HepG2 (cell line): ENCODE data around the gene CCDC28A. TPM values are rescaled to one million over a fixed set of nuclear protein-coding genes. Genes with fewer than 3 reads are reported as not detected.

Experiments
- ATAC-seq: fragments of 200-7000 bp; cut with Tn5 transposase; 3 replicates; pipeline ENCODE4 v1.9.1; 2020; ENCODE audit warnings: mild to moderate bottlenecking, moderate library complexity
- BruUV-seq: library from RNA; stranded (reverse); fragments of 400-500 nt; replicated peaks from 2 replicates; lab custom pipeline; 2021; lab: Mats Ljungman, UMichigan
- CTCF ChIA-PET: fragments of 300-600 bp; formaldehyde crosslinking; extraction: SDS; loops from one replicate; lab custom pipeline; 2021; ENCODE audit warnings: low total read pairs, inconsistent platforms, low intra/inter-chr PET ratio; lab: Yijun Ruan, JAX
- POLR2A ChIA-PET: fragments of 350-600 bp; sonication (Branson Sonifier 250); formaldehyde crosslinking; loops from one replicate; lab custom pipeline; 2020; ENCODE audit warnings: antibody characterized with exemption, inconsistent platforms; lab: Yijun Ruan, JAX
- DNase-seq: peaks from one replicate; pipeline ENCODE4 v3.0.0-alpha.2; 2015; ENCODE audit warnings: low spot score
- FAIRE-seq: peaks from 3 replicates; lab custom pipeline; 2011; peaks lifted over from hg19 to GRCh38; lab: Jason Lieb, UNC
- H2AFZ ChIP-seq: one replicate; pipeline ENCODE4 v1.6.1; 2011; ENCODE audit warnings: low read length, inconsistent platforms
- H3K27ac ChIP-seq: fragments of 300-600 bp; 3 replicates; pipeline ENCODE4 v1.8.0; 2011; ENCODE audit warnings: mixed run types, mild to moderate bottlenecking, mixed read lengths, low read length, inconsistent platforms; ENCODE audit not compliant: insufficient read depth; ENCODE audit errors: extremely low read length
- H3K27me3 ChIP-seq, 2 experiments: fragments of 200-600 bp in 1 of 2; 2 replicates in 1 of 2; 3 replicates in 1 of 2; pipeline versions ENCODE4 v1.6.0 to v1.8.0; 2011; ENCODE audit warnings: low read length in 2 of 2, mild to moderate bottlenecking in 2 of 2, moderate library complexity in 2 of 2, inconsistent platforms in 1 of 2; ENCODE audit not compliant: insufficient read depth in 2 of 2, control insufficient read depth in 1 of 2
- H3K36me3 ChIP-seq, 2 experiments: fragments of 200-600 bp in 1 of 2; replicated peaks in 1 of 2; 2 replicates in 1 of 2; 3 replicates in 1 of 2; pipeline versions ENCODE4 v1.5.1 to v1.8.0; 2011; ENCODE audit warnings: low read length in 2 of 2, inconsistent platforms in 1 of 2; ENCODE audit not compliant: insufficient read depth in 2 of 2, control insufficient read depth in 1 of 2
- H3K4me1 ChIP-seq: 2 replicates; pipeline ENCODE4 v1.5.1; 2012; ENCODE audit warnings: low read length, inconsistent platforms; ENCODE audit not compliant: insufficient read depth
- H3K4me2 ChIP-seq: 2 replicates; pipeline ENCODE4 v1.6.0; 2011; ENCODE audit warnings: low read depth, low read length, inconsistent platforms
- H3K4me3 ChIP-seq, 3 experiments: fragments of 200-600 bp in 1 of 3; sonication (generic), shearing (Covaris generic) in 1 of 3; replicated peaks in 1 of 3; 2 replicates each; pipeline ENCODE4 v1.5.1; 2011 to 2016; ENCODE audit warnings: low read length in 3 of 3, inconsistent platforms in 2 of 3, low read depth in 2 of 3, mild to moderate bottlenecking in 2 of 3, control low read depth in 1 of 3, mixed read lengths in 1 of 3; ENCODE audit not compliant: insufficient read depth in 1 of 3
- H3K79me2 ChIP-seq: one replicate; pipeline ENCODE4 v1.6.1; 2011; ENCODE audit warnings: low read length, inconsistent platforms; ENCODE audit not compliant: insufficient read depth
- H3K9ac ChIP-seq: 2 replicates; pipeline ENCODE4 v1.6.0; 2011; ENCODE audit warnings: mild to moderate bottlenecking, low read depth, low read length, inconsistent platforms; ENCODE audit not compliant: insufficient read depth
- H3K9me3 ChIP-seq: 2 replicates; pipeline ENCODE4 v1.5.1; 2012; ENCODE audit warnings: mild to moderate bottlenecking, low read length
- H4K20me1 ChIP-seq: 2 replicates; pipeline ENCODE4 v1.6.0; 2011; ENCODE audit warnings: inconsistent platforms, mild to moderate bottlenecking, low read length, moderate library complexity; ENCODE audit not compliant: insufficient read depth
- MAFF ChIP-seq: IDR thresholded peaks from 2 replicates; pipeline ENCODE4 v1.6.1; 2011; ENCODE audit warnings: low read depth, low read length, improper control_type of control experiment
- MAFK ChIP-seq, 2 experiments: IDR thresholded peaks in 1 of 2; conservative IDR thresholded peaks in 1 of 2; 2 replicates each; pipeline ENCODE4 v1.6.1; 2011; ENCODE audit warnings: improper control_type of control experiment in 2 of 2, low read length in 2 of 2
- MATR3 ChIP-seq: sonication (generic); formaldehyde crosslinking; IDR thresholded peaks from 2 replicates; pipeline ENCODE4 v1.4.0; 2020; ENCODE audit warnings: missing genetic modification reagents
- MTA3 ChIP-seq: sonication (generic); formaldehyde crosslinking; IDR thresholded peaks from 2 replicates; pipeline ENCODE4 v1.4.0; 2020; ENCODE audit warnings: missing genetic modification reagents
- RORA ChIP-seq: sonication (generic); formaldehyde crosslinking; IDR thresholded peaks from 2 replicates; pipeline ENCODE4 v1.5.0; 2020; ENCODE audit warnings: mild to moderate bottlenecking, missing genetic modification reagents, moderate library complexity
- WGBS: methylation state at CpG from one replicate; pipeline ENCODE4 v1.1.6; 2017; ENCODE audit warnings: low lambda C conversion rate; 5-methylcytosine and 5-hydroxymethylcytosine counted together
- in situ Hi-C: cut with HindIII; loops from 2 replicates; pipeline ENCODE4 v1.10.0; 2017; ENCODE audit warnings: low pct_unique_long_range_greater_than_20kb; ENCODE audit not compliant: extremely low pct_ligation_motif_present
- intact Hi-C: fragments of 100-400 bp; cut with micrococcal nuclease; formaldehyde crosslinking; loops from one replicate; pipeline ENCODE4 v1.10.0; 2022; ENCODE audit not compliant: unreplicated experiment
- polyA plus RNA-seq, 8 experiments: library from polyadenylated mRNA; depleted of rRNA in 3 of 8; stranded (reverse) in 7 of 8; unstranded in 1 of 8; fragments of >200 nt; fragmentation: Illumina TruSeq in 4 of 8; extraction: Trizol in 4 of 8; gene quantifications; 2 replicates each; pipeline versions ENCODE4 v1.2.1 to v1.2.3, GENCODE V29; 2011 to 2016; ENCODE audit warnings: low read depth in 4 of 8, missing spikeins in 1 of 8, mixed read lengths in 1 of 8; ENCODE audit not compliant: insufficient read depth in 1 of 8
- total RNA-seq, 5 experiments: library from RNA; depleted of rRNA; stranded (reverse); fragments of >200 nt; fragmentation: Illumina TruSeq; extraction: Trizol; gene quantifications; 2 replicates each; pipeline ENCODE4 v1.2.3, GENCODE V29; 2016; ENCODE audit warnings: low read depth in 1 of 5
- TF ChIP-seq, protein P1 (sequence below): sonication (generic); formaldehyde crosslinking; IDR thresholded peaks from 2 replicates; pipeline ENCODE4 v1.9.0; 2021; ENCODE audit warnings: mild to moderate bottlenecking, missing genetic modification reagents
- TF ChIP-seq, protein P2 (sequence below): sonication (generic); formaldehyde crosslinking; IDR thresholded peaks from 2 replicates; pipeline ENCODE4 v1.8.1; 2023; ENCODE audit warnings: missing genetic modification reagents, inconsistent platforms, borderline replicate concordance
- TF ChIP-seq, protein P3 (sequence below): sonication (generic); formaldehyde crosslinking; IDR thresholded peaks from 2 replicates; pipeline ENCODE4 v1.5.1; 2020; ENCODE audit warnings: missing genetic modification reagents, mild to moderate bottlenecking, borderline replicate concordance

Gene CCDC28A
- total and polyA plus RNA-seq, 2 of the 13 experiments (the other 11 are each of a cell fraction or from before 2014, with no cell fraction given): 15.8 TPM

DNA sequence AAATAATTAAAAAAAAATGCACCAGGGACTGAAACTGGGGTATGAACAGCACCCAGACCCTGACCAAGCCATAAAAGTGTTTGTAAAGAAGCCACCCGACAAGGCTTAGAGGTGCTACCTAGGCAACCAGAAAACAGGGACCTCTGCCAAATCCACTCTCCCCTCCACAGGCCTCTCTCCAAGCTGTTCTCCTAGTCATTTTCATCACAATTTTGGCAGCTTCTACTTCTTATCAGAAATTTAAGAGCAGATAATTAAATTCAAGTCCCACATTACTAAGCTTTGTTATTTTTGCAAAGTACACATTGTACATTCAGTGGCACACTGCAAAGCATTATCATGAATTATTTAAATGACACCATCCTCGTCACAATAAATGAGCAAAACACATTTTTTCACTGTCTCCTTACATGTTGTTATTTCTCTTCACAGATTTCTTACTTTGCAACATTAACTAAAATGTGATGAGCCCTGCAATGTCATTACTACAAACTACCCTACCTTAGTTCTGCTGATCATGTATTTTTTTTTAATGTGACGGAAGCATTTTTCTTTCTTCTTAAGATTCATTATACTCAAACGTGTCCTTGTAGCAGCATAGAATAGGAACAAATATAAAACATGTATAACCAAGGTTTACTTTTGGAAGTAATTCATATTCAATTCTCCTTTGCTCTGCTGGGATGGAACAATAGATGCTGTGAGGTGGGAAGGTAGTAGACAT, 60.4 kb downstream of the CCDC28A start:
- 27% methylated on average over 4 of the region's 4 CpGs for WGBS
- no peak for DNase-seq
- TF ChIP-seq, protein P1, sequence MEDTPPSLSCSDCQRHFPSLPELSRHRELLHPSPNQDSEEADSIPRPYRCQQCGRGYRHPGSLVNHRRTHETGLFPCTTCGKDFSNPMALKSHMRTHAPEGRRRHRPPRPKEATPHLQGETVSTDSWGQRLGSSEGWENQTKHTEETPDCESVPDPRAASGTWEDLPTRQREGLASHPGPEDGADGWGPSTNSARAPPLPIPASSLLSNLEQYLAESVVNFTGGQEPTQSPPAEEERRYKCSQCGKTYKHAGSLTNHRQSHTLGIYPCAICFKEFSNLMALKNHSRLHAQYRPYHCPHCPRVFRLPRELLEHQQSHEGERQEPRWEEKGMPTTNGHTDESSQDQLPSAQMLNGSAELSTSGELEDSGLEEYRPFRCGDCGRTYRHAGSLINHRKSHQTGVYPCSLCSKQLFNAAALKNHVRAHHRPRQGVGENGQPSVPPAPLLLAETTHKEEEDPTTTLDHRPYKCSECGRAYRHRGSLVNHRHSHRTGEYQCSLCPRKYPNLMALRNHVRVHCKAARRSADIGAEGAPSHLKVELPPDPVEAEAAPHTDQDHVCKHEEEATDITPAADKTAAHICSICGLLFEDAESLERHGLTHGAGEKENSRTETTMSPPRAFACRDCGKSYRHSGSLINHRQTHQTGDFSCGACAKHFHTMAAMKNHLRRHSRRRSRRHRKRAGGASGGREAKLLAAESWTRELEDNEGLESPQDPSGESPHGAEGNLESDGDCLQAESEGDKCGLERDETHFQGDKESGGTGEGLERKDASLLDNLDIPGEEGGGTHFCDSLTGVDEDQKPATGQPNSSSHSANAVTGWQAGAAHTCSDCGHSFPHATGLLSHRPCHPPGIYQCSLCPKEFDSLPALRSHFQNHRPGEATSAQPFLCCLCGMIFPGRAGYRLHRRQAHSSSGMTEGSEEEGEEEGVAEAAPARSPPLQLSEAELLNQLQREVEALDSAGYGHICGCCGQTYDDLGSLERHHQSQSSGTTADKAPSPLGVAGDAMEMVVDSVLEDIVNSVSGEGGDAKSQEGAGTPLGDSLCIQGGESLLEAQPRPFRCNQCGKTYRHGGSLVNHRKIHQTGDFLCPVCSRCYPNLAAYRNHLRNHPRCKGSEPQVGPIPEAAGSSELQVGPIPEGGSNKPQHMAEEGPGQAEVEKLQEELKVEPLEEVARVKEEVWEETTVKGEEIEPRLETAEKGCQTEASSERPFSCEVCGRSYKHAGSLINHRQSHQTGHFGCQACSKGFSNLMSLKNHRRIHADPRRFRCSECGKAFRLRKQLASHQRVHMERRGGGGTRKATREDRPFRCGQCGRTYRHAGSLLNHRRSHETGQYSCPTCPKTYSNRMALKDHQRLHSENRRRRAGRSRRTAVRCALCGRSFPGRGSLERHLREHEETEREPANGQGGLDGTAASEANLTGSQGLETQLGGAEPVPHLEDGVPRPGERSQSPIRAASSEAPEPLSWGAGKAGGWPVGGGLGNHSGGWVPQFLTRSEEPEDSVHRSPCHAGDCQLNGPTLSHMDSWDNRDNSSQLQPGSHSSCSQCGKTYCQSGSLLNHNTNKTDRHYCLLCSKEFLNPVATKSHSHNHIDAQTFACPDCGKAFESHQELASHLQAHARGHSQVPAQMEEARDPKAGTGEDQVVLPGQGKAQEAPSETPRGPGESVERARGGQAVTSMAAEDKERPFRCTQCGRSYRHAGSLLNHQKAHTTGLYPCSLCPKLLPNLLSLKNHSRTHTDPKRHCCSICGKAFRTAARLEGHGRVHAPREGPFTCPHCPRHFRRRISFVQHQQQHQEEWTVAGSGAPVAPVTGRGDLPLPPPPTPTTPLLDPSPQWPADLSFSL (CRISPR knock-in tag): no peak
- TF ChIP-seq, protein P2, sequence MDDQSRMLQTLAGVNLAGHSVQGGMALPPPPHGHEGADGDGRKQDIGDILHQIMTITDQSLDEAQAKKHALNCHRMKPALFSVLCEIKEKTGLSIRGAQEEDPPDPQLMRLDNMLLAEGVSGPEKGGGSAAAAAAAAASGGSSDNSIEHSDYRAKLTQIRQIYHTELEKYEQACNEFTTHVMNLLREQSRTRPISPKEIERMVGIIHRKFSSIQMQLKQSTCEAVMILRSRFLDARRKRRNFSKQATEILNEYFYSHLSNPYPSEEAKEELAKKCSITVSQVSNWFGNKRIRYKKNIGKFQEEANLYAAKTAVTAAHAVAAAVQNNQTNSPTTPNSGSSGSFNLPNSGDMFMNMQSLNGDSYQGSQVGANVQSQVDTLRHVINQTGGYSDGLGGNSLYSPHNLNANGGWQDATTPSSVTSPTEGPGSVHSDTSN (CRISPR knock-in tag): no peak
- TF ChIP-seq MAFK (conservative IDR thresholded peaks at IDR 0.05 in 1 of 2, IDR thresholded peaks at IDR 0.05 in 1 of 2; ENCODE audit: low read length in 2 of 2) (peak; percentile 19 to 60; a peak in 3 of 4 replicates), RORA (CRISPR knock-in tag) (no peak), MTA3 (CRISPR knock-in tag) (no peak), MATR3 (CRISPR knock-in tag) (no peak), MAFF (peak; percentile 44; the same call in 1 of the 2 replicates)
- TF ChIP-seq, protein P3, sequence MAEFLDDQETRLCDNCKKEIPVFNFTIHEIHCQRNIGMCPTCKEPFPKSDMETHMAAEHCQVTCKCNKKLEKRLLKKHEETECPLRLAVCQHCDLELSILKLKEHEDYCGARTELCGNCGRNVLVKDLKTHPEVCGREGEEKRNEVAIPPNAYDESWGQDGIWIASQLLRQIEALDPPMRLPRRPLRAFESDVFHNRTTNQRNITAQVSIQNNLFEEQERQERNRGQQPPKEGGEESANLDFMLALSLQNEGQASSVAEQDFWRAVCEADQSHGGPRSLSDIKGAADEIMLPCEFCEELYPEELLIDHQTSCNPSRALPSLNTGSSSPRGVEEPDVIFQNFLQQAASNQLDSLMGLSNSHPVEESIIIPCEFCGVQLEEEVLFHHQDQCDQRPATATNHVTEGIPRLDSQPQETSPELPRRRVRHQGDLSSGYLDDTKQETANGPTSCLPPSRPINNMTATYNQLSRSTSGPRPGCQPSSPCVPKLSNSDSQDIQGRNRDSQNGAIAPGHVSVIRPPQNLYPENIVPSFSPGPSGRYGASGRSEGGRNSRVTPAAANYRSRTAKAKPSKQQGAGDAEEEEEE (CRISPR knock-in tag): no peak
- TF ChIP-seq, all 625 proteins: peak for 2
- CTCF ChIA-PET: no interaction called here
- no peaks in the 10 kb centered on the region for H4K20me1 ChIP-seq
- H3K27ac ChIP-seq: no peak overlapping the region
- H3K9me3 ChIP-seq: no peaks in the 10 kb centered on the region
- H3K4me2 ChIP-seq: no peak overlapping the region
- peaks cover 0 to 7% of the 10 kb centered on the region in 2 experiments; a peak in 3 of 5 replicates for H3K27me3 ChIP-seq
- no peak overlapping the region for H3K9ac ChIP-seq
- H3K4me3 ChIP-seq: no peak overlapping the region
- POLR2A ChIA-PET: no interaction called here
- no TSS peak for BruUV-seq
- FAIRE-seq: no peak
- H3K36me3 ChIP-seq: no peaks in the 10 kb centered on the region
- intact Hi-C loops: no loop called here
- in situ Hi-C loops: no loop called here
- ATAC-seq: no peak
- no peaks in the 10 kb centered on the region for H3K79me2 ChIP-seq
- H2AFZ ChIP-seq: no peak overlapping the region
- no peaks in the 10 kb centered on the region for H3K4me1 ChIP-seq
